ENCODE results near the gene RXRA.

RXRA gene

DNA sequence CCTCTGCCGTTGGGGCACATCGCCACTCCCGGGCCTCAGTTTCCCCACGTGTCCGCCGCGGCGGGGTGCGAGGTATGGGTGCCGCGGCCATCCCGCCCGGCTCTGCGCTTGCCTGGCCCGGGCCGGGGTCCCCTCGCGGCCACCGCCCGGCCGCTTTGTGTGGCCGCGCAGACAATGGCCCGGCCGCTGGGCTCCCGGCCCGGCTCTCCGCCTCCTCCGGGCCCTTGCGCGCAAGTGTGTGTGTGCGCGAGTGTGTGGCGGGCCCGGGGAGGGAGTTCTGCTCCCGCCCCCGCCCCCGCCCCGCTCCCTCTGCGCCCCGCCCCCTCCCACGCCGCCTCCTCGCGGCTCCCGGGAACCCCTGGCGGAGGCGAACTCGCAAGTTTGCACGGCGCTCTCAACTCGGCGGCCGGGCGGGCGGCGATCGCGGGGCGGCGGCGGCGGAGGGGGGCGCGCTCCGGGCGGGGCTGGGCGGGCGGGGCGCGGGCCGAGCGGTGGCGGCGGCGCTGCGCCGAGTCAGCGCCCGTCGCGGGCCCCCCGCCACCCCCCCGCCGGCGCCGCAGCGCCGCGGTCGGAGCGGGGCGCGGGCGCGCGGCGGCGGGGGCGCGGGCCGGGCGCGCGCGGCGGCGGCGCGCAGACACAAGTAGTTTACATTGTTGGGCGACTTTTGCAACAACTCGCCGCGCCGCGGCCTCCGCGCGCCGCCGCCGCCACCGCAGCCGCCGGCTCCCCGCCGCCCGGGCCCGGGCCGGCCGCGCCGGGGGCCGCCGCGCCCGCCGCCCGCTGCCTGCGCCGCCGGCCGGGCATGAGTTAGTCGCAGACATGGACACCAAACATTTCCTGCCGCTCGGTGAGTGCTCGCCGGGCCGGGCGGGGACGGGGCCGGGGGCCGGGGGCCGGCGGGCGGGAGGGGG lies at the start of gene RXRA:
Gene RXRA, plus strand, starts transcription at position 643 of the 911 bp plus-strand sequence. Its CDS starts 177 bp downstream, at position 820.
- DNase-seq = peak; percentile 32

DNA sequence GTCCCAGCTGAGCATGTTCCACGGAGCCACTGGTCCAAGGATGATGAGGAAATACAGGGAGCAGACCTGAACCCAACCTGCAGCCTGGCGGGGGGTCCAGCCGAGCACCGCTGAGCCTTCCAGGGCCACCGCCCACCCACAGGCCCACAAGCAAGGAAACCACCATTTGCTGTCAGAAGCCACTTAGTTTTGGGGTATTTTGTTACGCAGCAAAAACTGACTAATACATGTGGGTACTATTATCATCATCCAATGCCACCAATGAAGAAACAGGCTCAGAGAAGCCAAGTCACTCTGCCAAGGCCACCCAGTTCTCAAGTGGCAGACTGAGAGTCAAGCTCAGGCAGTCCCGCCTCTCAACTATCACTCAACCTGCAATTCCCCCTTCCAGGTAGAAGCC lies 48.0 kb upstream of the RXRA start:
- DNase-seq = no peak

DNA sequence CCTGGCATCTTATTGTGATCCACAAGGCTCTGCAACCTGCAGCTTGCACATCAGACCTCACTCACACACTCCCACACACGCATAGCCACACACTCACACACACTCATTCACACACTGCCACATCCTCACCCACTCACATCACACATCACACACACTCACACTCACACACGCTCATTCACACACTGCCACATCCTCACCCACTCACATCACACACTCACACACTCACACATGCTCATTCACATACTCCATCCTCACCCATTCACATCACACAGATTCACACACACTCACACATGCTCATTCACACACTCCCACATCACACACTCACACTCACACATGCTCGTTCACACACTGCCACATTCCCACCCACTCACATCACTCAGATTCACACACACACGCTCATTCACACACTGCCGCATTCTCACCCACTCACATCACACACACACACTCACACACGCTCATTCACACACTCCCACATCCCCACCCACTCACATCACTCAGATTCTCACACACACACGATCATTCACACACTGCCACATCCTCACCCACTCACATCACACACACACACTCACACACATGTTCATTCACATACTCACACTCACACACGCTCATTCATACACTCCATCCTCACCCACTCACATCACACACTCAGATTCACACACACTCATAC lies 47.1 kb upstream of the RXRA start:
- no peak for DNase-seq

DNA sequence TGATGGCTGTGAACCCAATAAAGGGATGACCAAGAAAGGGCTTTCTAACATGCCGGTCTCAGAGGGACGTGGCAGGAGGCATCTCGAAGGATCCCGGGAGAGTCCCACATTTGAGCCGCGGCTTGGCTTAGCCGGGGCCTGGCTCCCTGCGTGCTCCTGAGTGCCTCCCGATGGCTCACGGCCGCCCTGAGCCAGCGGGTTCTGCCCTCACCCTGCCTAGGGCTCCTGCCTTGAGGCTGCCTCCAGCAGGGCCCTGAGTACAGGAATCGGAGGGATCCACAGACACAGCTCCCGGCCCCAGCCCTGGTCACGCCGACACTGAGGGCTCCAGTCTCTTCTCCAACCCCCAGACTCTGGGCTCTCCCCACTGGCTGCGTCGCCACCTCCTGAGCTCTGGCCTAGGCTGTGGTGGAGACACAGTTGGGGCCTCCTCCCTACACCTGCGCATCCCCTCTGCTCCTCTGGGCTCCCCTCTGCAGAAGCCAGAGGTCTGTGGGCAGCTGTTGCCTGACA lies 44.1 kb upstream of the RXRA start:
- no peak for DNase-seq

DNA sequence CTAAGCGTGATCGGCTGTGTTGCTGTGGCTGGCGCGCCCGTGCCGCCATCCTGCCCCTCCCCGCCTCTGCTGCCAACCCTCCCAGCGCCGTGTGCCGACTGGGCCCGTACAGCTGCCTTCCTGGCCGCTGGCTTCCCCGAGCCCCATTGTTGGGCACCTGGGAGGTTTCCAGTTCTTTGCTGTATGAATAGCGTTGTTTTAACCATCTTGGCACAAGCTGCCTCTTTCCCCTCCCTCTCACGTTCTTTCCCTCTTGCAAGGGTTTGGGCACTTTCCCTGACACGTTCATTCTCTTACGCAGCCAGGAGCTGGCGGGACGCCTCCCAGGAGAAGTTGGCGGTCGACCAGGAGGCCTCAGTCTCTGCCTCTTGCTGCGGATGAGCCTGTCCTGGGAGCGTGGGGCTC lies 43.1 kb upstream of the RXRA start:
- peak; percentile 63 for DNase-seq

DNA sequence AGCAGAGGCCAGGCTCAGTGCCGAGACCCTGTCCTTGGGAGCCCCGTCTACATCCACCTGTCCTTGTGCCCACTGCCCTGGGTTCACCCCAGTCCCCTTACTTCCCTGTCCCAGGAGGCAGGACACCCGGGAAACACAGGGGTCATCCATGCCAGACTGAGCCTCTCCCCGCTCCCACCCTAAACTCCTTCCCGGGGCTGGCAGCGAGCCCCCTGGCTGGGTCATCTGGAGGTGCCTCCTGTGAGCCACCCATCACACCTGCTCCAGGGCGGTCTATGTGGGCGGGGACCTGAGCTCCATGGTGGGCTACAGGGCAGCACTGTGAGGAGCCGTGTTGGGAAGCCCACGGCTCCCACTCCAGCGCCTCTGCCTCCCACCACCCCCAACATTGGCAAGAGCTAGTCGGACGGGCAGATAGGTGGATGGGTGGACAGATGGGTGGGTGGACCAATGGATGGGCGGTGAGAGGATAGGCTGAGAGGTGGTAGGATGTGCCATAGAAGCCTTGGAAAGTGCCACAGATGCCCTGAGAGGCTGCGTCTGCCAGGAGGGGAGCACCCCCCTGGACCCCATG lies 42.5 kb upstream of the RXRA start:
- DNase-seq = no peak

DNA sequence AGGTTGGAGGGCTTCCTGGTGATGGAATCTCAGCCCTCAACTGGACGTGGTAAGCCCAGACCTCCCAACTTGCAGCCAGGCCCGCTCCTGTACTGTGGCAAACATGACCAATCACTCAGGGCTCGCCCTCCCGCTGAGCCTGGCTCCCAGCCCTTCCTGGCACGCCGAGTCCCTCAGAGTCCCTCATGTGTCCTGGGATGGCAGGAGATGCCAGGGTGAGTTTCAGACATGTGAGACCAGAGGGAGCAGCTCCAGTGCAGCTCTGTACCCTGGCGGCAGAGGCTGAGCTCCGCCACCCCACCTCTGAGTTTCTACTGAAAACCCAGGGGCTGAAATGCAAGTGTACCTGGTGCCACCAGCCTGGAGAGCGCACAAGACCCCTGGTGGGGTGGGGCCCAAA lies 42.0 kb upstream of the RXRA start:
- no peak for DNase-seq

DNA sequence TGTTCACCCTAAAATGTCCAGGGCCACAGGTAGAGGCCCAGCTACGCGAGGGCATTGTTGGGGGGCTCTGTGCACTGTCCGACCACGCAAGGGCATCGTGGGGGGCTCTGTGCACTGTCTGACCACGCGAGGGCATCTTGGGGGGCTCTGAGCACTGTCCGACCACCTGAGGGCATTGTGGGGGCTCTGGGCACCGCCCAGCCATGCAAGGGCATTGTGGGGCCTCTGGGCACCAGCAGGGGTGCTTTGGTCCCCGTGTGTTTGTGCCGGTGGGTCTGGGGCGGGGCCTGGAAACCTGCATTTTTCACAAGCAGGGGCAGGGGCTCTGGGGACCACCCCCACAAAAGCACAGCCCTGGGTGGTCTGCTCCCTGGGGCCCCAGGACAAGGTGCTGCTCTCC lies 41.5 kb upstream of the RXRA start:
- no peak for DNase-seq

DNA sequence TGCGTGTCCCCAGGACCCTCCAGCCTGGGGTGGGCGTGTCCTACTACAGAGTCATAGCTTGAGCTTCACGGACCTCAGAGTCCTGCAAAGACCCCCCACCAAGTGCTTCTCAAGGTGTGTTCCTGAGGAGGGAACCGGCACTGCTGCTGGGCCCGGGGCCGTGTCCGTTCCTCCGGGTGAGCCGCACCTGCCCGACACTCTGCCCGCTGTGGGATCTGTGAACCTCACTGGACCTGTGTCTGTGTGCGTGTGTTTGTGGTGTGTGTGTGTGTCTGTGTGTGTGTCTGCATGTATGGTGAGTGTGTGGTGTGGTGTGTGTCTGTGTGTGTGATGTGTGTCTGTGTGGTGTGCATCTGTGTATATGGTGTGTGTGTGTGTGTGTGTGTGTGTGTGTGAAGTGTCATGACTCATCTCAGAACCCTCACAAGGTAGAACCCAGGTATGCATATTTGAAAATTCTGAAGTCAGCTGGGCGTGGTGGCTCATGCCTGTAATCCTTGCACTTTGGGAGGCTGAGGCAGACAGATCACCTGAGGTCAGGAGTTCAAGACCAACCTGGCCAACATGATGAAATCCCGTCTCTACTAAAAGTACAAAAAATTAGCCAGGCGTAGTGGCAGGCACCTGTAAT lies 40.9 kb upstream of the RXRA start:
- no peak for DNase-seq

DNA sequence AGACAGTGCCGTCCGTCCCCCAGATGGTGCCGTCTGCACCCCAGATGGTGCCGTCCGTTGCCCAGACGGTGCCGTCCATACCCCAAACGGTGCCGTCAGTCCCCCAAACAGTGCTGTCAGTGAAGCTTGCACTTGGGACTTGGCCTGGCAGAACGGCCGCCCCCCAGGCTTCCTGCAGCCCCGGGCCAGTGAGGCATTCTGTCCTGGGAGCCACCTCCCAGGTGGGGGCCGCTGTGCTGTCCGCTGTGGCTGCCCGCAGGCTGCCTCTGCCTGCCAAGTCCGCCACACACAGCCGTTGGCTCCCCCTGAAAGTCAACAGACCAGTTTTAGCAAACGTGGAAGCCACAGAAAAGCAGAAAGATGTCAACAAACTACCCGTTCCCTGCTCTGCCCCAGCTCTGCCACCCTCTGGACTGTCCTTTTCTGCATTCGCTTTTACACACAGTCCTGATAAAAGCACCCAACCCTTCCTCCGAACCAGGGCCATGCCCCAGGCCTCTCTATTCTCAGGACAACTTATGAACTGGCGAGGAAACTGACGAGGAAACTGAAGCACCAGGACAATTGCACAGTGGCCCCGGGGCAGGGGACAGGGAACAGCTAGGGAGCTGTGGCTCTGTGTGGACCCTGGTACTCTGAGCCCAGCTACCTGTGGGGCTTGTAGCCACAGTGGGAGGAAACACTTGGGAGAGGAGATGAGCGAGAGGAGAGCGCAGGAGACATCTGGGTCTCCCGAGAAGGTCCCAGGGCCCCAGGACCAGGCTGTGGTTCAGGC lies 39.6 kb upstream of the RXRA start:
- no peak for DNase-seq

DNA sequence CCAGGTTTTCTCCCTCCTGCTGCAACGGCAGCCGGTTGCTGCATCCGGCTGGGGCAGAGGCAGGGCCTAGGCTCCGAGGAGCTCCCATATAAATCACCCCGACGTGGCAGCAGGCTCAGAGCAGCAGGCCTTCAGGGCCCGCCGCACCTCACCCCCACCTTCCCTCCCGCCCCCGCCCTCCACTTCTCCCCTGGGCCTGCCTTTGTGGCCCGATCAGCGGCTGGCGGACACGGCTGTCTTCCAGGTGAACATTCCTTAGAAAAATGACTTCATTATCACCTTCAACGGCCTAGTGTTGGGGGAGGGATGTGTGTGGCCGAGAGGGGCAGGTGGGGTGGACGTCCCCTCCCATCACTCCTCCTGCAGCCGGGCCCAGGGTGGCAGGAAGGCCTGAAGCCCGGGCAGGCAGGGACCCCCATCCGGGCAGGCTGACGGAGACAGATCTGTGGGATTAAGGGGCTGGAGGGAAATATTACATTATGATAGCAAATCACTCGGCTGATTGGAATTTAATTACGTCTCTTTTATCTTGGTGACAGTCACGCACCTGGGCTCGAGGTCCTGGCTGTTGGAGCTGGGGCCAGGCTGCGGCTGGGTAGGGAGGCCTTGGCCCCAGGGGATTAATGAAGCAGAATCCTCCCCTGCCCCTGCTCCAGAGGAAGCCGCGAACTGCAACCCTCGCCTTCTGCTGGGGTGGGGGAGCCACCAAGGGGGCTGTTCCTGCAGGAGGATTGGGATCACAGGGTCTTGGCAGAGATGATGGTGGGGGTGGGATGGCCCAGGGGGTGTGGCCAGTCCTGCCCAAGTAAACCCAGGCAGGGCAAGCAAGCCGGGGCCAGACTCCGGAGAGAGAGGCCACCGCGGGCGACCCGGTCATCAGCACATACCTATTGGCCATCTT lies 38.4 kb upstream of the RXRA start:
- no peak for DNase-seq

DNA sequence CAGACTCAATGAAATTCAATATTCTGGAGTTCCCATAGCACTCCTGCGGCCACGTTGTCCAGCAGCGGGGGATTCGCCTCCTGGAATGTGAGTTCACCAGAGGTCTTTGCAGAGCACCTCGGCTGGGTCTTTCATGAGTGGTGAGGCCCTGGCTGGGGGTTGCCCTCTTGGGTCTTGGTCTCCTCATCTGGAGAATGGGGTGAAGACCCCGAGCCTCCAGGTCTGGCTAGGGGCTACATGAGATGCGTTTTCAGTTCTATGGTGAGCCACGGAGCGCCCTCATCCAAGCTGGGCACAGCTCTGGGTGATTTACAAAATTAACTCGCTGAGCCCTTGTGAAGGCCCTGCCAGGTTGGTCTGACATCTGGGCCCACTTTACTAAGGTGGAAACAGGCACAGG lies 37.5 kb upstream of the RXRA start:
- DNase-seq = no peak

DNA sequence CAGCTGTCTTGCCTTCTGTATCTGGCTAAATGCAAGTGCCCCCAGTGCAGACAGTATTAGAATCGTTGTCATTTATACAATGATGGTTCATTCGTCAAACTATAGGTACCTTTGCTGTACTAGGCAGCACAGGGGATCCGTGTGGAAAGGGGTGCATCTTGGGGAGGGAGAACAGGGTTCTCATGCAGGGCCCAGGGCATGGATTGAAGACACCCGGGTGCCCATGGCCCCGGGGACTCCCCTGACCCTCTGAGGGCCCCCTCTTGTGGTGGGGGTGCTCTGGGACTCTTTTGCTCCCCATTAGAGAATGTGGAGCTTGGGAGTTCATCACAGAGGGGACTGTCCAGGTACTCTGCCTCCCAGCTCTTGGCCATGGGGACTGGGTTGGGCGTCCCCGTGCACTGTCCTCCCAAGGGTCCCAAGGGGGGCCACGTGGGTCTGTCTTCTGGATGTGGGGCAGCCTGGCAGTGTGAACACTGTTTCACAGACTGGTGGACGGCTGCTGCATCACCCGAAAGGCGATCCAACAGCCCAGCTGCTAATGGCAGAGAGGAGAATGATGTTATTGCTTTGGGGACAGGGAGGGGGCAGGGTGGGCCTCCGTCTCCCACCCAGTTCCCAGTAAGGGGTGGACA lies 36.9 kb upstream of the RXRA start:
- no peak for DNase-seq

DNA sequence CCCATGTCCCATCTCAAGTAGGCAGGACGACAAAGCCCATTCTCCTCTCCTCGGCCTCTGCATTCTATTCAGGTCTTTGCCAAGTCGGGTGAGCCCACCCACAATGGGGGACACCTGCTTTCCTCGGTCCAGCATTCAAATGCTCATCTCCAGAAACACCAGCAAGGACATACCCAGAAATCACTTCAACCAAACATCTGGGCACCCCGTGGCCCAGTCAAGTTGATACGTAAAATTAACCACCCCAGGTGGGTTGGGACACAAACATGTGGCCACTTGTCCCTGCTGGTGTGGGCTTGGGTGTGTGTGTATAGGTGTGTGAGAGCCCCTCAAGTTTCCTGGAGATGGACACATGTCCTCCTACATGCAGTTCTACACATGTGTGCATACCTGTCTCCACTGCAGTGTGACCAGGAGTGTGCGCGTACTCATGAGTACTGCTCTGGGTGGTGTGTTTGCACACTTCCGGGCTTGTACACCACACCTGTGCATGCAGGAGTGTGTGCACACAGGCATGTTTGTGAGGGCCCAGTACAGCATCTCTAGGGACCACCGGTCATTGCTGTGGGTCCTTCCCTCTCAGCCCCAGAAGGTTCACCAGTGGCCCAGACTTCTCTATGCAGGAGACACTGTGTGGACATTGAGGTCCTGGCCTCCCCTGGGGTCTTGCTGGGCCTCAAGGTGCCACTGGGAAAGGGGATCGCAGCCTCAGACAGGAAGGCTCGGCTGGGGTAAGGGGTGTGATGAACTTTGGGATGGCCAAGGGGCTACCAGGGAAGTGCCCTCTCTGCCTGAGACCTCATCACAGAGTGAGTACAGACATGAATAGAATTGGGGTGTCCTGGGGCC lies 35.4 kb upstream of the RXRA start:
- DNase-seq = no peak

DNA sequence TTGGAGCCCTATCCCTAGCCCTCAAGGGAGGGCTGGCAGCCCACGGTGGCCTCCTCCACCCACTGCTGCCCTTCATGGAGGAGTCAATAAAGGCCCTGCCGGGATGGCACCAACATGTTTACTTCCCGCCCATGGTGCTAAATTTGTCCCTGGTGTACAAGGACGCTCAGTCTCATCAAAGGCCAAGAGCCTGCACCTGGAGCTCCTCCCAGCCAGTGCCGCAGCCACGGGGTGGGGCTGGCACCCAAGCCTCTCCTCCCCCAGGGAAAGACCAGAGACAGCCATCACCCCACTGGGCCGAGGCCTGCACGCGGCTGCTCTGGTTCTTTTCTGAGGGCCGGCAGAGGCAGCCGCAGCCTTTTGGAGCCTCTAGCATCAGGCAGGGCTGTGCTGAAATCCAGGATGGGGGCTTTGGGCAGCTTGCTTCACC lies 34.8 kb upstream of the RXRA start:
- no peak for DNase-seq

DNA sequence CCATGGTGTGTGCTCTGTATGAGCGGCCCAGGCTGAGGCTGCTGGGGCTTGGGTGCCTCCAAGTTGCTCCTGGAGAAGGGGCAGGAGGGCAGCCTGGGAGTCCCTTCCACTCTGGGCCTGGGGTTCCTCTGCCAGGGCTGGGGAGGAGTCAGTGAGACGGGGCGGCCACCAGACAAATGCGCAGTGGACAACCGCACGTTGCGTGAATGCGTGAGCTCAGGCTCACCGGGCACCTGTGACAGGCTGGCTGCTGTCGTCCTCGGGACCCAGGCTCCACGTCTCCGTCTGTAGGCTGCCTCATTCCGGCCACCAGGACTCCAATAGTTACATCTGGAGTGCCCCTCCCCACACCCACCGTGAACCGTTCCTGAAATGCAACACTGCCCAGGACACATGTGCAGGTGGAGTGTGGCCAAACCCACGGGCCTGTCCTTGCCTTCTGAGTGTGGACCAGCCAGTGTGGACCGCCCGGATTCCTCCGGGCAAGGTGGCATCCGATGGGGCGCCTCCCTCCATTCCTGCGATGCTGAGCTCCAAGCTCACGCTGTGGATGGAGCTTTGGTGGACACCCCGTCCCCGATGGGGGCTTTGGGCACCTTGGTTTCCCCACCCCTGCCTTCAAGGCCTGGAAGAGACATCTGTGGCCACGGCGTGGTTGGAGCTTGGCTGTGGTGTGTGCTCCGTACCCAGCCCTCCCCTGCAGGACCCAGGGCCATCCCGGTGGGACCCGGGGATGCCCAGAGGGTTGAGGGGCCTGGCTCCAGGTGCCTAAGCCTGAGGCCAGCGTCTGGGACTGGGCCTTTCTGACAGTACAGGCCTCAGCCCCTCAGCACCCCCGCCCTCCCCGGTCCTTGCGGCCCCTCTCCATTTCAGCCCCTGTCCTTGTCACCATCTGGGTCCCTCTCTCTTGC lies 34.0 kb upstream of the RXRA start:
- no peak for DNase-seq

DNA sequence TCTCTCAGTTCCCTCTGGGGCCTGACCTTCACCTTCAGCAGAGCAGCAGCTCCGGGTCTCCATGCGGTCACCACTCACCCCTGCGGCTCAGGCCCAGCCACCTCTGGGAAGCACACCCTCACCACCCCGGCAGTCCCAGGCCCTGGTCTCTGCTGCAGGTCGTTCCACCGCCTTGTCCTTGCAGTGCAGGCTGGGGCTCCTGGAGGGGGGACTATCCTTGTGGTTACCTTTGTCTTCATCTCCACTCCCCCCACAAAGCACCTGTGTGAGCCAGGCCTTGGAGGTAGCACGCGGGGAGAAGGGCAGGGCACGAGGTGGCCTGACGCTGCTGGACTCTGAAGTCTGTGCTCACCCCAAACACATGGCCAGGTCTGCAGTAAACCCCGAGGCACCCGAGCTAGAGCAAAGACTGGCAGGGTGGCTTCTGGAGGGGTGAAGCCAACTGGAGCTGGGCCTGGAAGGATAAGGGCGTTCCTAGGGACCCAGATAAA lies 33.2 kb upstream of the RXRA start:
- no peak for DNase-seq

DNA sequence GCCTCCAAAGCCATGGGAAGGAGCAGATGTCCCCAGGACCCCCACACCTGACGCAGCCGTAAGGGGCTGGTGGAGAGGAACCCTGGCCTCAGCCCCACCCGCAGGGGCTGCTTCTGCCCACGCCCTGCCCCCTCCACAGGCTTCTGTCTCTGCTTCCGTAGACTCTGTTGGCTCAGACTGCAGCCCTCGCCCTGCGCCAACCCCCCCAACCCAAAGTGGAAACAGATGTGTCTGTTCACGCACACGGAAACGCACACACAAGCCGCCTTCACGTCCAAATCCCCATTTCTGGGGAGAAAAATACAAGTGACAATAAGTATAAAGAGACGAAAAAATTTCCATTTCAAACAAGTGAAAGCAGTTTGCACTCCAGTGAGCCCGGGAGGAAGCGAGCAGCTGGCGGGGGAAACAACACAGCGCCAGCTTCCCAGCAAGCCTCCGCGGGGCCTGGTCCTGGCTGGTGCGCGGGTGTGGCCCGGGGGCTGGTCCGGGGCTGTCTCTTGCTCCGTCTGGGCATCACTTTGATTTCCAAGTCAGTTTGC lies 32.6 kb upstream of the RXRA start:
- no peak for DNase-seq
